H9 (cell line): Measurements from ENCODE around the gene ADGRA1. TPM values are rescaled to one million over a fixed set of nuclear protein-coding genes. Genes with fewer than 3 reads are reported as not detected.

ENCODE experiments used
- DNase-seq: peaks from one replicate; pipeline ENCODE4 v3.0.0-alpha.2; 2017
- H2AFZ ChIP-seq: one replicate; pipeline ENCODE4 v1.6.1; 2013; ENCODE audit warnings: mild to moderate bottlenecking, low read length, control low read depth, moderate library complexity
- H2AK5ac ChIP-seq: 2 replicates; pipeline ENCODE4 v1.6.1; 2013; ENCODE audit warnings: low read length, control low read depth, mixed read lengths; ENCODE audit not compliant: insufficient read length
- H2BK120ac ChIP-seq: one replicate; pipeline ENCODE4 v1.6.1; 2013; ENCODE audit warnings: low read depth, mild to moderate bottlenecking, low read length, control low read depth, inconsistent platforms; ENCODE audit not compliant: poor library complexity, severe bottlenecking
- H2BK12ac ChIP-seq: 2 replicates; pipeline ENCODE4 v1.6.1; 2013; ENCODE audit warnings: low read length, control low read depth, mixed read lengths, low read depth; ENCODE audit not compliant: insufficient read length
- H2BK15ac ChIP-seq: 2 replicates; pipeline ENCODE4 v1.6.1; 2013; ENCODE audit warnings: low read depth, low read length, control low read depth
- H2BK20ac ChIP-seq: one replicate; pipeline ENCODE4 v1.6.1; 2013; ENCODE audit warnings: low read depth, mild to moderate bottlenecking, low read length, control low read depth, inconsistent platforms; ENCODE audit not compliant: poor library complexity, severe bottlenecking
- H2BK5ac ChIP-seq: 2 replicates; pipeline ENCODE4 v1.6.1; 2013; ENCODE audit warnings: low read length, control low read depth, mixed read lengths; ENCODE audit not compliant: insufficient read length
- H3K14ac ChIP-seq: 2 replicates; pipeline ENCODE4 v1.6.1; 2013; ENCODE audit warnings: low read length, control low read depth; ENCODE audit not compliant: insufficient read depth
- H3K18ac ChIP-seq: 2 replicates; pipeline ENCODE4 v1.6.1; 2013; ENCODE audit warnings: low read depth, mild to moderate bottlenecking, mixed read lengths, low read length, control low read depth; ENCODE audit not compliant: insufficient read length
- H3K23ac ChIP-seq: 2 replicates; pipeline ENCODE4 v1.6.1; 2013; ENCODE audit warnings: low read length, control low read depth, mixed read lengths, low read depth; ENCODE audit not compliant: insufficient read length
- H3K23me2 ChIP-seq: 2 replicates; pipeline ENCODE4 v1.6.1; 2013; ENCODE audit warnings: low read depth, mild to moderate bottlenecking, mixed read lengths, low read length, control low read depth; ENCODE audit not compliant: insufficient read length, poor library complexity, severe bottlenecking
- H3K27ac ChIP-seq: 2 replicates; pipeline ENCODE4 v1.5.1; 2013; ENCODE audit warnings: low read length, control low read depth, mixed read lengths, low read depth; ENCODE audit not compliant: insufficient read length
- H3K27me3 ChIP-seq: 2 replicates; pipeline ENCODE4 v1.6.1; 2013; ENCODE audit warnings: low read length, control low read depth, inconsistent platforms; ENCODE audit not compliant: insufficient read depth
- H3K4ac ChIP-seq: 2 replicates; pipeline ENCODE4 v1.6.1; 2013; ENCODE audit warnings: low read depth, mild to moderate bottlenecking, control low read depth, inconsistent platforms, low read length, moderate library complexity
- H3K4me1 ChIP-seq: 2 replicates; pipeline ENCODE4 v1.6.1; 2013; ENCODE audit warnings: low read length, control low read depth, inconsistent platforms; ENCODE audit not compliant: insufficient read depth
- H3K4me2 ChIP-seq: 2 replicates; pipeline ENCODE4 v1.6.1; 2013; ENCODE audit warnings: low read length, control low read depth, mixed read lengths; ENCODE audit not compliant: insufficient read length, insufficient read depth
- H3K56ac ChIP-seq: 2 replicates; pipeline ENCODE4 v1.6.1; 2013; ENCODE audit warnings: low read depth, mild to moderate bottlenecking, mixed read lengths, low read length, control low read depth; ENCODE audit not compliant: insufficient read length
- H3K79me1 ChIP-seq: 2 replicates; pipeline ENCODE4 v1.6.1; 2013; ENCODE audit warnings: low read depth, mild to moderate bottlenecking, moderate library complexity, low read length, control low read depth, inconsistent platforms; ENCODE audit not compliant: insufficient read depth, poor library complexity, severe bottlenecking
- H3K79me2 ChIP-seq: 2 replicates; pipeline ENCODE4 v1.6.1; 2013; ENCODE audit warnings: low read length, control low read depth, inconsistent platforms; ENCODE audit not compliant: insufficient read depth
- H3K9ac ChIP-seq: 2 replicates; pipeline ENCODE4 v1.6.1; 2013; ENCODE audit warnings: low read length, control low read depth, mixed read lengths; ENCODE audit not compliant: insufficient read length; ENCODE audit errors: extremely low read depth
- H3K9me3 ChIP-seq: one replicate; pipeline ENCODE4 v1.6.1; 2013; ENCODE audit warnings: low read depth, low read length, inconsistent platforms; ENCODE audit not compliant: control insufficient read depth
- H3T11ph ChIP-seq: one replicate; pipeline ENCODE4 v1.6.1; 2013; ENCODE audit warnings: mild to moderate bottlenecking, low read length, control low read depth, inconsistent platforms
- H4K20me1 ChIP-seq: one replicate; pipeline ENCODE4 v1.6.1; 2013; ENCODE audit not compliant: control insufficient read depth, insufficient read length, insufficient read depth
- H4K5ac ChIP-seq: 2 replicates; pipeline ENCODE4 v1.6.1; 2013; ENCODE audit warnings: low read depth, mild to moderate bottlenecking, mixed read lengths, low read length, control low read depth; ENCODE audit not compliant: insufficient read length
- H4K8ac ChIP-seq: replicated peaks from 2 replicates; pipeline ENCODE4 v1.6.1; 2013; ENCODE audit warnings: low read length, control low read depth, mixed read lengths, low read depth; ENCODE audit not compliant: insufficient read length
- H4K91ac ChIP-seq: 2 replicates; pipeline ENCODE4 v1.6.1; 2013; ENCODE audit warnings: low read depth, mild to moderate bottlenecking, moderate library complexity, mixed read lengths, low read length, control low read depth; ENCODE audit not compliant: insufficient read length
- H3K27ac Mint-ChIP-seq, 3 experiments: 2 replicates in 2 of 3; 3 replicates in 1 of 3; pipeline ENCODE4 v1.8.0; 2020 to 2021; ENCODE audit warnings: mixed read lengths in 3 of 3, mild to moderate bottlenecking in 1 of 3, moderate library complexity in 1 of 3
- H3K27me3 Mint-ChIP-seq: 2 replicates; pipeline ENCODE4 v1.8.0; 2021; ENCODE audit warnings: low read depth, mild to moderate bottlenecking, moderate library complexity, mixed read lengths
- H3K36me3 Mint-ChIP-seq, 3 experiments: 2 replicates in 2 of 3; 3 replicates in 1 of 3; pipeline ENCODE4 v1.8.0; 2020 to 2021; ENCODE audit warnings: low read depth in 3 of 3, mixed read lengths in 3 of 3; ENCODE audit not compliant: insufficient read depth in 1 of 3
- H3K4me1 Mint-ChIP-seq, 2 experiments: 2 replicates each; pipeline ENCODE4 v1.8.0; 2020; ENCODE audit warnings: mixed read lengths in 2 of 2
- H3K4me3 Mint-ChIP-seq, 2 experiments: 2 replicates in 1 of 2; 3 replicates in 1 of 2; pipeline ENCODE4 v1.8.0; 2020 to 2021; ENCODE audit warnings: mild to moderate bottlenecking in 2 of 2, mixed read lengths in 2 of 2, moderate library complexity in 1 of 2
- H3K9me3 Mint-ChIP-seq, 2 experiments: 2 replicates in 1 of 2; 3 replicates in 1 of 2; pipeline ENCODE4 v1.8.0; 2020; ENCODE audit warnings: mild to moderate bottlenecking in 2 of 2, mixed read lengths in 2 of 2, moderate library complexity in 1 of 2
- WGBS: extraction: QIAGEN DNeasy Blood & Tissue Kit; methylation state at CpG from one replicate; pipeline ENCODE4 v1.1.7; 2013; ENCODE audit warnings: missing lambda C conversion rate, low lambda C conversion rate, mixed read lengths; ENCODE audit not compliant: insufficient read length; ENCODE audit errors: extremely low coverage; 5-methylcytosine and 5-hydroxymethylcytosine counted together
- total RNA-seq: library from RNA; stranded (reverse); gene quantifications from 2 replicates; pipeline ENCODE4 v1.2.1, GENCODE V29; 2021
- TF ChIP-seq, protein P1 (sequence below): fragments of 200-600 bp; sonication (generic); conservative IDR thresholded peaks from 3 replicates; pipeline ENCODE4 v1.8.0; 2021; ENCODE audit warnings: antibody characterized with exemption, mild to moderate bottlenecking

The ADGRA1 gene
- total RNA-seq, 1 experiment from 2014 or later, result 0.11 TPM

GRCh38 chr10:133176546-133176945, 88.8 kb downstream of the ADGRA1 start:
- WGBS, result no CpG with 5 or more reads among the region's 4 CpGs
- Mint-ChIP-seq H3K9me3 (peaks cover 15 to 21% of the 10 kb centered on the region in 2 experiments), H3K36me3 (peaks cover 12 to 37% (median 33%) of the 10 kb centered on the region in 3 experiments), H3K4me3 (no peak overlapping the region), H3K27me3 (no peaks in the 10 kb centered on the region), H3K4me1 (no peaks in the 10 kb centered on the region), H3K27ac (no peak overlapping the region)
- Histone ChIP-seq H4K8ac (no peak overlapping the region), H3K23me2 (no peaks in the 10 kb centered on the region), H3K23ac (no peak overlapping the region), H3T11ph (no peak overlapping the region), H3K4me1 (no peaks in the 10 kb centered on the region), H2BK20ac (no peak overlapping the region), H3K79me2 (no peaks in the 10 kb centered on the region), H3K9me3 (peaks cover 12% of the 10 kb centered on the region), H3K18ac (no peak overlapping the region), H3K56ac (no peak overlapping the region), H3K14ac (no peak overlapping the region), H2BK15ac (no peak overlapping the region), H3K27ac (no peak overlapping the region), H2BK5ac (no peak overlapping the region), H3K27me3 (no peaks in the 10 kb centered on the region), H4K5ac (no peak overlapping the region), H3K4ac (no peak overlapping the region), H4K20me1 (no peaks in the 10 kb centered on the region), H4K91ac (no peak overlapping the region), H3K9ac (no peak overlapping the region), H3K79me1 (no peaks in the 10 kb centered on the region), H2AFZ (no peak overlapping the region), H2BK120ac (no peak overlapping the region), H2AK5ac (no peak overlapping the region), H2BK12ac (no peak overlapping the region), H3K4me2 (no peak overlapping the region)
- no peak for DNase-seq
- TF ChIP-seq, protein P1, sequence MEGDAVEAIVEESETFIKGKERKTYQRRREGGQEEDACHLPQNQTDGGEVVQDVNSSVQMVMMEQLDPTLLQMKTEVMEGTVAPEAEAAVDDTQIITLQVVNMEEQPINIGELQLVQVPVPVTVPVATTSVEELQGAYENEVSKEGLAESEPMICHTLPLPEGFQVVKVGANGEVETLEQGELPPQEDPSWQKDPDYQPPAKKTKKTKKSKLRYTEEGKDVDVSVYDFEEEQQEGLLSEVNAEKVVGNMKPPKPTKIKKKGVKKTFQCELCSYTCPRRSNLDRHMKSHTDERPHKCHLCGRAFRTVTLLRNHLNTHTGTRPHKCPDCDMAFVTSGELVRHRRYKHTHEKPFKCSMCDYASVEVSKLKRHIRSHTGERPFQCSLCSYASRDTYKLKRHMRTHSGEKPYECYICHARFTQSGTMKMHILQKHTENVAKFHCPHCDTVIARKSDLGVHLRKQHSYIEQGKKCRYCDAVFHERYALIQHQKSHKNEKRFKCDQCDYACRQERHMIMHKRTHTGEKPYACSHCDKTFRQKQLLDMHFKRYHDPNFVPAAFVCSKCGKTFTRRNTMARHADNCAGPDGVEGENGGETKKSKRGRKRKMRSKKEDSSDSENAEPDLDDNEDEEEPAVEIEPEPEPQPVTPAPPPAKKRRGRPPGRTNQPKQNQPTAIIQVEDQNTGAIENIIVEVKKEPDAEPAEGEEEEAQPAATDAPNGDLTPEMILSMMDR, result no peak
